Natural killer cell (primary cell): ENCODE data around the gene UBN1. TPM values are rescaled to one million over a fixed set of nuclear protein-coding genes. Genes with fewer than 3 reads are reported as not detected.

ENCODE experiments used
- ATAC-seq, 3 donors: fragments of 150-1000 bp in 2 of 3; fragments of 200-7000 bp in 1 of 3; cut with Tn5 transposase; 1 replicate in 1 of 3; 2 replicates in 2 of 3; pipeline ENCODE4 v1.10.0; 2021; ENCODE audit warnings: mild to moderate bottlenecking in 2 of 3, moderate library complexity in 2 of 3
- DNase-seq, 2 donors: peaks; one replicate each; pipeline versions ENCODE4 v3.0.0 to v3.0.0-alpha.2; 2013 to 2021; ENCODE audit warnings: mixed read lengths in 1 of 2
- H3K27ac ChIP-seq: one replicate; pipeline ENCODE4 v1.5.1; 2013; ENCODE audit warnings: mild to moderate bottlenecking, low read length
- H3K27me3 ChIP-seq: one replicate; pipeline ENCODE4 v1.6.1; 2013; ENCODE audit warnings: low read length; ENCODE audit not compliant: control insufficient read depth, insufficient read depth
- H3K36me3 ChIP-seq: one replicate; pipeline ENCODE4 v1.6.1; 2013; ENCODE audit warnings: low read length; ENCODE audit not compliant: control insufficient read depth, insufficient read depth
- H3K4me1 ChIP-seq: one replicate; pipeline ENCODE4 v1.6.1; 2013; ENCODE audit warnings: low read length; ENCODE audit not compliant: control insufficient read depth, insufficient read depth
- H3K4me3 ChIP-seq: one replicate; pipeline ENCODE4 v1.5.1; 2013; ENCODE audit warnings: low read length
- H3K9me3 ChIP-seq: one replicate; pipeline ENCODE4 v1.6.1; 2013; ENCODE audit warnings: low read length; ENCODE audit not compliant: control insufficient read depth, insufficient read depth
- H3K27ac Mint-ChIP-seq, 2 donors: one replicate each; pipeline ENCODE4 v1.8.0; 2022; ENCODE audit warnings: mild to moderate bottlenecking in 2 of 2, mixed read lengths in 2 of 2, moderate library complexity in 1 of 2
- H3K27me3 Mint-ChIP-seq, 2 donors: one replicate each; pipeline ENCODE4 v1.8.0; 2022; ENCODE audit warnings: low read depth in 2 of 2, mixed read lengths in 2 of 2
- H3K36me3 Mint-ChIP-seq: one replicate; pipeline ENCODE4 v1.8.0; 2022; ENCODE audit warnings: mixed read lengths
- H3K4me1 Mint-ChIP-seq, 2 donors: one replicate each; pipeline ENCODE4 v1.8.0; 2022; ENCODE audit warnings: mixed read lengths in 2 of 2
- H3K4me3 Mint-ChIP-seq: one replicate; pipeline ENCODE4 v1.8.0; 2022; ENCODE audit warnings: mild to moderate bottlenecking, moderate library complexity, mixed read lengths
- H3K9me3 Mint-ChIP-seq, 2 donors: one replicate each; pipeline ENCODE4 v1.8.0; 2022; ENCODE audit warnings: mixed read lengths in 2 of 2
- CTCF ChIP-seq: fragments of 200-600 bp; IDR thresholded peaks from one replicate; pipeline ENCODE4 v1.8.0; 2022; ENCODE audit warnings: antibody characterized with exemption
- WGBS: methylation state at CpG from one replicate; pipeline ENCODE4 v1.1.7; 2013; ENCODE audit warnings: missing lambda C conversion rate; ENCODE audit not compliant: insufficient coverage; 5-methylcytosine and 5-hydroxymethylcytosine counted together
- intact Hi-C: fragments of 100-400 bp; cut with micrococcal nuclease; formaldehyde crosslinking; loops from one replicate; pipeline ENCODE4 v1.14.2; 2022
- total RNA-seq, 4 donors: library from RNA; stranded (reverse); fragments of 120-200 nt in 1 of 4; gene quantifications; one replicate each; pipeline versions ENCODE4 v1.2.3 to v1.2.4, GENCODE V29; 2013 to 2022

UBN1 gene
- total RNA-seq, 3 donors from 2014 or later (not counting 1 experiment from before 2014, with no cell fraction given): 70.5 to 81.6 (median 79.9) TPM

- Mint-ChIP-seq H3K27me3 (no peaks in the 10 kb centered on the region), H3K9me3 (no peaks in the 10 kb centered on the region), H3K4me3 (no peak overlapping the region), H3K4me1 (peaks cover 41 to 44% of the 10 kb centered on the region in 2 donors), H3K27ac (peak overlapping the region; percentile 26 to 54), H3K36me3 (peaks cover 8% of the 10 kb centered on the region)
- no peak for TF ChIP-seq CTCF
- peaks cover 25% of the 10 kb centered on the region for H3K36me3 ChIP-seq
- ATAC-seq (no peak), DNase-seq (no peak)
- no peak overlapping the region for H3K4me3 ChIP-seq
- no peaks in the 10 kb centered on the region for H3K9me3 ChIP-seq
- intact Hi-C loops: no loop called here
- no peak overlapping the region for H3K27ac ChIP-seq
- H3K4me1 ChIP-seq: peaks cover 15% of the 10 kb centered on the region
- WGBS: 83% methylated on average over 1 of the region's 1 CpG
- H3K27me3 ChIP-seq: no peaks in the 10 kb centered on the region
Observed at GRCh38 chr16:4852221-4852872, 5.1 kb downstream of the UBN1 start.

GRCh38 chr16:4855371-4855770 lies 8.1 kb downstream of the UBN1 start:
- peaks cover 29% of the 10 kb centered on the region for H3K36me3 Mint-ChIP-seq
- ATAC-seq: no peak
- no peaks in the 10 kb centered on the region for H3K9me3 Mint-ChIP-seq
- H3K27me3 Mint-ChIP-seq: no peaks in the 10 kb centered on the region
- no peak for TF ChIP-seq CTCF
- Histone ChIP-seq H3K4me3 (no peak overlapping the region), H3K4me1 (no peaks in the 10 kb centered on the region), H3K9me3 (no peaks in the 10 kb centered on the region), H3K36me3 (peaks cover 56% of the 10 kb centered on the region), H3K27ac (no peak overlapping the region), H3K27me3 (no peaks in the 10 kb centered on the region)
- WGBS: 78% methylated on average over 5 of the region's 5 CpGs
- H3K4me1 Mint-ChIP-seq: peaks cover 22 to 35% of the 10 kb centered on the region in 2 donors
- H3K4me3 Mint-ChIP-seq: no peak overlapping the region
- no peak overlapping the region for H3K27ac Mint-ChIP-seq
- DNase-seq: no peak
- intact Hi-C loops: no loop called here

GRCh38 chr16:4855804-4856203 lies 8.5 kb downstream of the UBN1 start:
- TF ChIP-seq CTCF: no peak
- Mint-ChIP-seq H3K4me1 (peaks cover 17 to 31% of the 10 kb centered on the region in 2 donors), H3K27ac (no peak overlapping the region), H3K4me3 (no peak overlapping the region), H3K36me3 (peaks cover 29% of the 10 kb centered on the region), H3K27me3 (no peaks in the 10 kb centered on the region), H3K9me3 (no peaks in the 10 kb centered on the region)
- ATAC-seq: no peak
- Histone ChIP-seq H3K4me1 (no peaks in the 10 kb centered on the region), H3K27ac (no peak overlapping the region), H3K9me3 (no peaks in the 10 kb centered on the region), H3K27me3 (no peaks in the 10 kb centered on the region), H3K36me3 (peaks cover 60% of the 10 kb centered on the region), H3K4me3 (no peak overlapping the region)
- DNase-seq: no peak
- intact Hi-C loops: no loop called here
- 100% methylated on average over 1 of the region's 2 CpGs for WGBS
